Upper lobe of right lung (tissue), 1 donor: ENCODE data around the gene TIMELESS. TPM values are rescaled to one million over a fixed set of nuclear protein-coding genes. Genes with fewer than 3 reads are reported as not detected.
"Not testable (repeated sequence)": the region's sequence is repeated elsewhere in the genome, so short reads cannot be mapped to it uniquely, and the experiment has no call there.

Experiments used
- ATAC-seq: fragments of 200-7000 bp; cut with Tn5 transposase; one replicate; pipeline ENCODE4 v1.9.1; 2020; ENCODE audit warnings: mild to moderate bottlenecking, moderate library complexity
- DNase-seq: peaks from one replicate; pipeline ENCODE4 v3.0.0-alpha.2; 2020
- H3K27ac ChIP-seq: fragments of 200-600 bp; one replicate; pipeline ENCODE4 v1.8.0; 2022
- H3K27me3 ChIP-seq: fragments of 200-600 bp; one replicate; pipeline ENCODE4 v1.8.0; 2022; ENCODE audit warnings: mild to moderate bottlenecking
- H3K36me3 ChIP-seq: fragments of 200-600 bp; one replicate; pipeline ENCODE4 v1.8.0; 2022
- H3K4me1 ChIP-seq: fragments of 200-600 bp; one replicate; pipeline ENCODE4 v1.8.0; 2022
- H3K4me3 ChIP-seq: fragments of 200-600 bp; one replicate; pipeline ENCODE4 v1.8.0; 2022; ENCODE audit warnings: mild to moderate bottlenecking
- H3K9me3 ChIP-seq: fragments of 200-600 bp; one replicate; pipeline ENCODE4 v1.8.0; 2022
- intact Hi-C: fragments of 100-400 bp; cut with DNase I; formaldehyde crosslinking; loops from one replicate; pipeline ENCODE4 v1.11.0; 2022
- long read RNA-seq: library from polyadenylated mRNA; unstranded; transcript quantifications from one replicate; pipeline ENCODE4 v2.0.0, GENCODE V29; 2021
- total RNA-seq: library from RNA; stranded (reverse); fragmentation: NEBNext Ultra II Directional; extraction: Animal tissue kit (Norgen Biotek cat#: 25700); gene quantifications from one replicate; pipeline ENCODE4 v1.2.1, GENCODE V29; 2021
- TF ChIP-seq, protein P1 (sequence below): fragments of 200-600 bp; IDR thresholded peaks from one replicate; pipeline ENCODE4 v1.8.0; 2022; ENCODE audit warnings: antibody characterized with exemption
- donor health status: DM: no; HTN: yes; CAD: no; lungs with severe emphysema.

TIMELESS gene, protein sequence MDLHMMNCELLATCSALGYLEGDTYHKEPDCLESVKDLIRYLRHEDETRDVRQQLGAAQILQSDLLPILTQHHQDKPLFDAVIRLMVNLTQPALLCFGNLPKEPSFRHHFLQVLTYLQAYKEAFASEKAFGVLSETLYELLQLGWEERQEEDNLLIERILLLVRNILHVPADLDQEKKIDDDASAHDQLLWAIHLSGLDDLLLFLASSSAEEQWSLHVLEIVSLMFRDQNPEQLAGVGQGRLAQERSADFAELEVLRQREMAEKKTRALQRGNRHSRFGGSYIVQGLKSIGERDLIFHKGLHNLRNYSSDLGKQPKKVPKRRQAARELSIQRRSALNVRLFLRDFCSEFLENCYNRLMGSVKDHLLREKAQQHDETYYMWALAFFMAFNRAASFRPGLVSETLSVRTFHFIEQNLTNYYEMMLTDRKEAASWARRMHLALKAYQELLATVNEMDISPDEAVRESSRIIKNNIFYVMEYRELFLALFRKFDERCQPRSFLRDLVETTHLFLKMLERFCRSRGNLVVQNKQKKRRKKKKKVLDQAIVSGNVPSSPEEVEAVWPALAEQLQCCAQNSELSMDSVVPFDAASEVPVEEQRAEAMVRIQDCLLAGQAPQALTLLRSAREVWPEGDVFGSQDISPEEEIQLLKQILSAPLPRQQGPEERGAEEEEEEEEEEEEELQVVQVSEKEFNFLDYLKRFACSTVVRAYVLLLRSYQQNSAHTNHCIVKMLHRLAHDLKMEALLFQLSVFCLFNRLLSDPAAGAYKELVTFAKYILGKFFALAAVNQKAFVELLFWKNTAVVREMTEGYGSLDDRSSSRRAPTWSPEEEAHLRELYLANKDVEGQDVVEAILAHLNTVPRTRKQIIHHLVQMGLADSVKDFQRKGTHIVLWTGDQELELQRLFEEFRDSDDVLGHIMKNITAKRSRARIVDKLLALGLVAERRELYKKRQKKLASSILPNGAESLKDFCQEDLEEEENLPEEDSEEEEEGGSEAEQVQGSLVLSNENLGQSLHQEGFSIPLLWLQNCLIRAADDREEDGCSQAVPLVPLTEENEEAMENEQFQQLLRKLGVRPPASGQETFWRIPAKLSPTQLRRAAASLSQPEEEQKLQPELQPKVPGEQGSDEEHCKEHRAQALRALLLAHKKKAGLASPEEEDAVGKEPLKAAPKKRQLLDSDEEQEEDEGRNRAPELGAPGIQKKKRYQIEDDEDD
- 9.8 TPM for total RNA-seq
- long read RNA-seq, full-length matches to known transcripts = 11 of 27 reads
- long read RNA-seq, partial matches to known transcripts = 6 of 27 reads
- long read RNA-seq, other reads (novel, unspliced or antisense) = 10 of 27 reads

- H3K4me1 ChIP-seq = peaks cover 12% of the 10 kb centered on the region
- TF ChIP-seq, protein P1, sequence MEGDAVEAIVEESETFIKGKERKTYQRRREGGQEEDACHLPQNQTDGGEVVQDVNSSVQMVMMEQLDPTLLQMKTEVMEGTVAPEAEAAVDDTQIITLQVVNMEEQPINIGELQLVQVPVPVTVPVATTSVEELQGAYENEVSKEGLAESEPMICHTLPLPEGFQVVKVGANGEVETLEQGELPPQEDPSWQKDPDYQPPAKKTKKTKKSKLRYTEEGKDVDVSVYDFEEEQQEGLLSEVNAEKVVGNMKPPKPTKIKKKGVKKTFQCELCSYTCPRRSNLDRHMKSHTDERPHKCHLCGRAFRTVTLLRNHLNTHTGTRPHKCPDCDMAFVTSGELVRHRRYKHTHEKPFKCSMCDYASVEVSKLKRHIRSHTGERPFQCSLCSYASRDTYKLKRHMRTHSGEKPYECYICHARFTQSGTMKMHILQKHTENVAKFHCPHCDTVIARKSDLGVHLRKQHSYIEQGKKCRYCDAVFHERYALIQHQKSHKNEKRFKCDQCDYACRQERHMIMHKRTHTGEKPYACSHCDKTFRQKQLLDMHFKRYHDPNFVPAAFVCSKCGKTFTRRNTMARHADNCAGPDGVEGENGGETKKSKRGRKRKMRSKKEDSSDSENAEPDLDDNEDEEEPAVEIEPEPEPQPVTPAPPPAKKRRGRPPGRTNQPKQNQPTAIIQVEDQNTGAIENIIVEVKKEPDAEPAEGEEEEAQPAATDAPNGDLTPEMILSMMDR = no peak
- no peaks in the 10 kb centered on the region for H3K27me3 ChIP-seq
- no peaks in the 10 kb centered on the region for H3K9me3 ChIP-seq
- H3K4me3 ChIP-seq = peak within 1 kb of the TSS; percentile 74
- no peaks in the 10 kb centered on the region for H3K36me3 ChIP-seq
- ATAC-seq (peak; percentile 98), DNase-seq (peak; percentile 95)
- H3K27ac ChIP-seq = peak within 1 kb of the TSS; percentile 82
- intact Hi-C loops = no loop called here
These were observed at the start of gene TIMELESS for GRCh38 chr12:56448860-56449621. Gene TIMELESS (minus strand): TSS chr12:56449426. CDS start chr12:56434170, 15,256 bp downstream.

DNA sequence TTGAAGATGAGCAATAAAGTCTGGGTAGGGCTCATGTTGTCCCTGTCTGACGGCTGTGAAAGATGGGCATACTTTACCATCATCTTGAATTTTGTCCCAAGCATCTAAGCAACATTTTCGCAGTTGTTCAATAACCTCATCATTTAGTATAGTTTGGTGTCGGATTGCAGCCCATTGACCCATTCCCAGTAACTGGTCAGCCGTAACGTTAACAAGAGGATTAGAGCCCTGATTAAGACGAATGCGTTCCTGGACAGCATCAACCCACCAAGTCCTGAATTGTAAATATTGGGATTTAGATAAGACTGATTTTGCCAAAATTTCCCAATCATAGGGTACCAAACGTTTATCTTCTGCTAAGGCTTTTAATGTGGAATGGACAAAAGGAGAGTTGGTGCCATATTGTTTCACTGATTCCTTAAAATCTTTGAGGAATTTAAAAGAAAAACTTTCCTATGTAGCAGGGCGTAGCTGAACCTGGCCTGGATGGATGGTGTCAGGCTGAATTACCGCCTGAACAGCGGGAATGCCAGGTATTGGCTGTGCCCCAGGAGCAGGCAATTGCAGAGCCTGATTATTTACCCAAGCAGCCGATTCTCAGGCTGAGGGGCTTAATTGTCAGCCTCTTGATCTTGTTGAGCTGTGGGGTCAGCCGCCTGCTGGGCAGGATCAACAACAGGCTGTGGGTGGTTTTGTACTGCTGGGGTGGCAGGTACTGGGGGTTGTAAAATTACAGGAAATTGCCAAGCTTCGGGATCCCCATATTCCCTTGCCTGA, 49.1 kb upstream of the TIMELESS start:
- H3K4me3 ChIP-seq, DNase-seq, H3K27ac ChIP-seq, H3K27me3 ChIP-seq, H3K4me1 ChIP-seq, ATAC-seq, H3K36me3 ChIP-seq, intact Hi-C loops, H3K9me3 ChIP-seq: not testable (repeated sequence)

DNA sequence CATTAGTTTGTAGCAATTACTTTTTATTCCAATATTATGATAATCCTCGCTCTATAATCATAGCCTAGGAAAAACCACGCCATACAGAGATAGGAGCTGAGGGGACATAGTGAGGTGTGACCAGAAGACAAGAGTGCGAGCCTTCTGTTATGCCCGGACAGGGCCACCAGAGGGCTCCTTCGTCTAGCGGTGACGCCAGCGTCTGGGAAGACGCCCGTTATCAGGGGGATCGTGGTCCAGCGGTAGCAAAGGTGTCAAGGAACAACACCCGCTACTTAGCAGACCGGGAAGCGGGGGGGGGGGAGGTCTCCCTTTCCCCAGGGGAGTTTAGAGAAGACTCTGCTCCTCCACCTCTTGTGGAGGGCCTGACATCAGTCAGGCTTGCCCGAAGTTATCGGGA, 47.5 kb upstream of the TIMELESS start:
- intact Hi-C loops, H3K9me3 ChIP-seq, ATAC-seq, H3K4me1 ChIP-seq, H3K4me3 ChIP-seq, H3K27ac ChIP-seq, H3K27me3 ChIP-seq, H3K36me3 ChIP-seq: not testable (repeated sequence)
- peak; percentile 70 for DNase-seq
- TF ChIP-seq, protein P1 = peak; percentile 31

GRCh38 chr12:56494481-56494880, 45.3 kb upstream of the TIMELESS start:
- H3K9me3 ChIP-seq, H3K4me3 ChIP-seq, H3K36me3 ChIP-seq, H3K27ac ChIP-seq, intact Hi-C loops, H3K4me1 ChIP-seq, DNase-seq, ATAC-seq, H3K27me3 ChIP-seq: not testable (repeated sequence)

DNA sequence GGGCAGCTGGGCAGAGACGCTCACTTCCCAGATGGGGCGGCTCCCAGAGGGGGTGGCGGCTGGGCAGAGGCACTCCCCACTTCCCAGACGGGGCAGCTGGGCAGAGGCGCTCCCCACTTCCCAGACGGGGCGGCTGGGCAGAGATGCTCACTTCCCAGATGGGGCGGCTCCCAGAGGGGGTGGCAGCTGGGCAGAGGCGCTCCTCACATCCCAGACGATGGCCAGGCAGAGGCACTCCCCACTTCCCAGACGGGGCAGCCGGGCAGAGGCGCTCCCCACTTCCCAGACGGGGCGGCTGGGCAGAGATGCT, 44.8 kb upstream of the TIMELESS start:
- H3K9me3 ChIP-seq, ATAC-seq, H3K36me3 ChIP-seq, intact Hi-C loops, H3K4me3 ChIP-seq, DNase-seq, H3K27ac ChIP-seq, H3K4me1 ChIP-seq, H3K27me3 ChIP-seq: not testable (repeated sequence)

- intact Hi-C loops, H3K4me3 ChIP-seq, ATAC-seq, H3K36me3 ChIP-seq, H3K4me1 ChIP-seq, H3K9me3 ChIP-seq, DNase-seq, H3K27ac ChIP-seq, H3K27me3 ChIP-seq: not testable (repeated sequence)
These were observed 44.3 kb upstream of the TIMELESS start for GRCh38 chr12:56493409-56494105.
